Measurements from ENCODE around the gene CEACAM18. TPM values are rescaled to one million over a fixed set of nuclear protein-coding genes. Genes with fewer than 3 reads are reported as not detected.
"Not testable (repeated sequence)": the region's sequence is repeated elsewhere in the genome, so short reads cannot be mapped to it uniquely, and the experiment has no call there.

Gene CEACAM18
- total RNA-seq, 1 donor from 2014 or later = not detected

- Mint-ChIP-seq H3K9me3 (no peaks in the 10 kb centered on the region), H3K4me1 (ENCODE audit: unreplicated experiment) (no peaks in the 10 kb centered on the region), H3K27me3 (peaks cover 28% of the 10 kb centered on the region), H3K4me3 (no peak overlapping the region), H3K36me3 (no peaks in the 10 kb centered on the region), H3K27ac (no peak overlapping the region)
- no peak for TF ChIP-seq CTCF (conservative IDR thresholded peaks at IDR 0.05)
- DNase-seq (ENCODE audit: extremely low spot score, unreplicated experiment) = peak; percentile 53
These were observed 19.3 kb upstream of the CEACAM18 start for GRCh38 chr19:51458899-51459505.

GRCh38 chr19:51460164-51460992 lies 18.0 kb upstream of the CEACAM18 start:
- DNase-seq (ENCODE audit: extremely low spot score, unreplicated experiment) = peak; percentile 49
- Mint-ChIP-seq H3K4me3 (peak overlapping the region; percentile 72), H3K9me3 (no peaks in the 10 kb centered on the region), H3K4me1 (ENCODE audit: unreplicated experiment) (no peaks in the 10 kb centered on the region), H3K27ac (no peak overlapping the region), H3K27me3 (peaks cover 36% of the 10 kb centered on the region), H3K36me3 (no peaks in the 10 kb centered on the region)
- TF ChIP-seq CTCF (conservative IDR thresholded peaks at IDR 0.05) = no peak

GRCh38 chr19:51461723-51462161 lies 16.6 kb upstream of the CEACAM18 start:
- Mint-ChIP-seq H3K27me3 (peaks cover 44% of the 10 kb centered on the region), H3K4me1 (ENCODE audit: unreplicated experiment) (no peaks in the 10 kb centered on the region), H3K36me3 (no peaks in the 10 kb centered on the region), H3K4me3 (no peak overlapping the region), H3K9me3 (no peaks in the 10 kb centered on the region), H3K27ac (no peak overlapping the region)
- no peak for TF ChIP-seq CTCF (conservative IDR thresholded peaks at IDR 0.05)
- peak; percentile 44 for DNase-seq (ENCODE audit: extremely low spot score, unreplicated experiment)

GRCh38 chr19:51462276-51462675 lies 16.1 kb upstream of the CEACAM18 start:
- peak; percentile 48 for DNase-seq (ENCODE audit: extremely low spot score, unreplicated experiment)
- H3K27ac Mint-ChIP-seq = no peak overlapping the region
- no peaks in the 10 kb centered on the region for H3K4me1 Mint-ChIP-seq (ENCODE audit: unreplicated experiment)
- no peaks in the 10 kb centered on the region for H3K9me3 Mint-ChIP-seq
- no peak overlapping the region for H3K4me3 Mint-ChIP-seq
- peaks cover 50% of the 10 kb centered on the region for H3K27me3 Mint-ChIP-seq
- TF ChIP-seq CTCF (conservative IDR thresholded peaks at IDR 0.05) = no peak
- no peaks in the 10 kb centered on the region for H3K36me3 Mint-ChIP-seq

- Mint-ChIP-seq H3K27me3 (peaks cover 54% of the 10 kb centered on the region), H3K4me3 (no peak overlapping the region), H3K27ac (no peak overlapping the region), H3K4me1 (ENCODE audit: unreplicated experiment) (no peaks in the 10 kb centered on the region), H3K36me3 (no peaks in the 10 kb centered on the region), H3K9me3 (no peaks in the 10 kb centered on the region)
- DNase-seq (ENCODE audit: extremely low spot score, unreplicated experiment) = peak; percentile 48
- TF ChIP-seq CTCF (conservative IDR thresholded peaks at IDR 0.05) = no peak
These were observed 15.7 kb upstream of the CEACAM18 start for GRCh38 chr19:51462681-51463080.

GRCh38 chr19:51463976-51464581 lies 14.3 kb upstream of the CEACAM18 start:
- peaks cover 65% of the 10 kb centered on the region for H3K27me3 Mint-ChIP-seq
- H3K27ac Mint-ChIP-seq; H3K4me1 Mint-ChIP-seq (ENCODE audit: unreplicated experiment); DNase-seq (ENCODE audit: extremely low spot score, unreplicated experiment); H3K9me3 Mint-ChIP-seq; H3K4me3 Mint-ChIP-seq; H3K36me3 Mint-ChIP-seq: not testable (repeated sequence)

Measured in type B pancreatic cell (in vitro differentiated cells).